ENCODE results near the gene C4orf50. TPM values are rescaled to one million over a fixed set of nuclear protein-coding genes. Genes with fewer than 3 reads are reported as not detected.

Gene C4orf50
- total RNA-seq, 1 donor from 2014 or later = 0.49 TPM

GRCh38 chr4:5973033-5973432, 45.2 kb downstream of the C4orf50 start:
- Histone ChIP-seq H3K36me3 (no peaks in the 10 kb centered on the region), H3K9me3 (no peaks in the 10 kb centered on the region), H3K27me3 (no peaks in the 10 kb centered on the region), H3K27ac (no peak overlapping the region), H3K4me3 (no peak overlapping the region), H3K4me1 (no peaks in the 10 kb centered on the region)
- no peak for TF ChIP-seq CTCF (IDR thresholded peaks at IDR 0.05)
- no peak for TF ChIP-seq POLR2A (IDR thresholded peaks at IDR 0.05)
- no peak for TF ChIP-seq POLR2AphosphoS5 (IDR thresholded peaks at IDR 0.05; ENCODE audit: insufficient read depth in 1 of 2, low read depth in 1 of 2)
- intact Hi-C loops (cut with DNase I) = no loop called here
- no peak for DNase-seq (ENCODE audit: extremely low spot score in 2 of 2)

- no peaks in the 10 kb centered on the region for H3K36me3 ChIP-seq
- H3K27ac ChIP-seq = no peak overlapping the region
- no peak overlapping the region for H3K4me3 ChIP-seq
- intact Hi-C loops (cut with DNase I) = no loop called here
- no peak for TF ChIP-seq CTCF (IDR thresholded peaks at IDR 0.05)
- TF ChIP-seq POLR2A (IDR thresholded peaks at IDR 0.05) = no peak
- TF ChIP-seq POLR2AphosphoS5 (IDR thresholded peaks at IDR 0.05; ENCODE audit: insufficient read depth in 1 of 2, low read depth in 1 of 2) = no peak
- no peaks in the 10 kb centered on the region for H3K4me1 ChIP-seq
- no peaks in the 10 kb centered on the region for H3K27me3 ChIP-seq
- H3K9me3 ChIP-seq = no peaks in the 10 kb centered on the region
- no peak for DNase-seq (ENCODE audit: extremely low spot score in 2 of 2)
Observed at GRCh38 chr4:5972571-5972970, 45.7 kb downstream of the C4orf50 start.

DNA sequence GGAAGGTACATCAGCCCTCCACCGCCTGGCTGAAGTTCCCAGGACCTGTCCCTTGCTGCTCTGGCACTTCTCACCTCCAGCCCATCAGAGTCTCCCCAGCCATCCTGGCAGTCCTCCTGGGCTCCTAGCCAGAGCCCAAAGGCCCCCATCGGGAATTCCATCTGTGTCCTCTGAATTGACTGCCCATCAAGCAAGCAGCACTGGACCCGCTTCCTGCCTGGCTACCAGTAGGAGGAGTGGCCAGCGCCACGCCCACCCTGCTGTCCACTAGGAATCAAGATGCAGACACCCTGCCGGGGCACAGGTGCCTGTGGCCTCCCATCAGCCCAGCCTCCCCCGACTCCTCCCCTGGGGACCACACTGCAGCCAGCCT, 47.2 kb downstream of the C4orf50 start:
- Histone ChIP-seq H3K27me3 (no peaks in the 10 kb centered on the region), H3K9me3 (no peaks in the 10 kb centered on the region), H3K4me1 (no peaks in the 10 kb centered on the region), H3K36me3 (no peaks in the 10 kb centered on the region), H3K4me3 (no peak overlapping the region), H3K27ac (no peak overlapping the region)
- no peak for TF ChIP-seq POLR2A (IDR thresholded peaks at IDR 0.05)
- no peak for TF ChIP-seq CTCF (IDR thresholded peaks at IDR 0.05)
- no peak for TF ChIP-seq POLR2AphosphoS5 (IDR thresholded peaks at IDR 0.05; ENCODE audit: insufficient read depth in 1 of 2, low read depth in 1 of 2)
- DNase-seq (ENCODE audit: extremely low spot score in 2 of 2) = no peak
- intact Hi-C loops (cut with DNase I) = no loop called here

DNA sequence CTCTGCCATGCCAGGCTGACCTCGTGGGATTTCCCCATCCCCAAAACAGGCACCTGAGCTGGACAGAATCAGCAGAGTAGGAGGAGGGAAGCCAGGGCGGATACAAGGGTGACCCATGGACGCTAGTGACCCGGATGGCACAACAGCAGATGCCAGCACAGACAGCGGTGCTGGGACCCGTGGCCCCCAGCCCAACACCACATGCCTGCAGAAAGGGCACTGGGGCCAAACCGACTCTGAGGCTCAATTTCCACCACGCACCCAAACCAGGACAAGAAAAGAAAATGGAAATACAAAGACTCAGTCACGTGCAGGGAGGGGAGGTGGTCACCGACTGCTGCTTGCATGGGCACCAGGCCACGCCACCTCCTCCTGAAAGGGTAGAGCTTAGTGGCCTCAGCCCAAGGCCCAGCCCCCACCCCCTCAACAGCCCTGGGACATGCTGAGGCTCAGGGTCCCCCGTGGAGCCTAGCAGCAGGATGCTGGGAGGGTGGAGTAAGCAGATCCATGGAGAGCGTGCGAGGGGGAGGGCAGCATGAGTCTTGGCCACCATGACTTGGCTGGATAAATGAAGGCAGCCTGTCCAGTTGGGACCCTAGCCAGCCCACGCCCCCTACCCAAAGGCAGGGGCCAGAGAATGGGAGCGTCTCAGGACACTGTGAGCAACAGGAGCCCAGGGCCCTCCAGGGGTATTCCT, 47.7 kb downstream of the C4orf50 start:
- Histone ChIP-seq H3K4me3 (no peak overlapping the region), H3K27ac (no peak overlapping the region), H3K4me1 (no peaks in the 10 kb centered on the region), H3K27me3 (no peaks in the 10 kb centered on the region), H3K9me3 (no peaks in the 10 kb centered on the region), H3K36me3 (no peaks in the 10 kb centered on the region)
- TF ChIP-seq POLR2A (IDR thresholded peaks at IDR 0.05) (no peak), CTCF (IDR thresholded peaks at IDR 0.05) (no peak)
- intact Hi-C loops (cut with DNase I) = no loop called here
- no peak for DNase-seq (ENCODE audit: extremely low spot score in 2 of 2)

- no peaks in the 10 kb centered on the region for H3K9me3 ChIP-seq
- TF ChIP-seq POLR2AphosphoS5 (IDR thresholded peaks at IDR 0.05; ENCODE audit: insufficient read depth in 1 of 2, low read depth in 1 of 2) = no peak
- no peak for TF ChIP-seq CTCF (IDR thresholded peaks at IDR 0.05)
- no peak for TF ChIP-seq POLR2A (IDR thresholded peaks at IDR 0.05)
- intact Hi-C loops (cut with DNase I) = no loop called here
- H3K27me3 ChIP-seq = no peaks in the 10 kb centered on the region
- no peaks in the 10 kb centered on the region for H3K4me1 ChIP-seq
- DNase-seq (ENCODE audit: extremely low spot score in 2 of 2) = no peak
- no peak overlapping the region for H3K4me3 ChIP-seq
- H3K36me3 ChIP-seq = no peaks in the 10 kb centered on the region
- H3K27ac ChIP-seq = no peak overlapping the region
Observed at GRCh38 chr4:5969777-5970176, 48.5 kb downstream of the C4orf50 start.

Data from vagina (tissue), 2 donors.